Neural progenitor cell (in vitro differentiated cells): Measurements from ENCODE around the gene GMNN.

Experiments
- CTCF ChIP-seq: fragments of 200-600 bp; sonication (generic); IDR thresholded peaks from 2 replicates; pipeline ENCODE4 v1.5.1; 2017; ENCODE audit warnings: antibody characterized with exemption, mild to moderate bottlenecking
- EZH2phosphoT487 ChIP-seq: fragments of 200-600 bp; sonication (generic); IDR thresholded peaks from 2 replicates; pipeline ENCODE4 v1.6.1; 2017; ENCODE audit warnings: antibody characterized with exemption

- no peak for TF ChIP-seq CTCF
- no peak for TF ChIP-seq EZH2phosphoT487
Observed at GRCh38 chr6:24795106-24795505, 20.4 kb downstream of the GMNN start.
